Psoas muscle (tissue), 8 donors: ENCODE measurements around the gene QKI. TPM values are rescaled to one million over a fixed set of nuclear protein-coding genes. Genes with fewer than 3 reads are reported as not detected.
"Not testable (repeated sequence)": the region's sequence is repeated elsewhere in the genome, so short reads cannot be mapped to it uniquely, and the experiment has no call there.

Experiments
- ATAC-seq, 4 donors: fragments of 200-7000 bp; cut with Tn5 transposase; one replicate each; pipeline ENCODE4 v1.9.1; 2020; ENCODE audit warnings: moderate library complexity in 3 of 4, mild to moderate bottlenecking in 2 of 4
- DNase-seq, 2 donors: peaks; one replicate each; pipeline ENCODE4 v3.0.0-alpha.2; 2020
- H3K27ac ChIP-seq: fragments of 200-600 bp; one replicate; pipeline ENCODE4 v1.8.0; 2022
- H3K27me3 ChIP-seq, 3 donors: fragments of 200-600 bp in 1 of 3; one replicate each; pipeline versions ENCODE4 v1.6.1 to v1.8.0; 2013 to 2022; ENCODE audit warnings: low read length in 2 of 3, mild to moderate bottlenecking in 2 of 3, moderate library complexity in 1 of 3; ENCODE audit not compliant: insufficient read depth in 3 of 3
- H3K36me3 ChIP-seq, 2 donors: fragments of 200-600 bp in 1 of 2; one replicate each; pipeline versions ENCODE4 v1.6.1 to v1.8.0; 2013 to 2022; ENCODE audit warnings: low read depth in 1 of 2, mild to moderate bottlenecking in 1 of 2, moderate library complexity in 1 of 2; ENCODE audit not compliant: insufficient read depth in 1 of 2
- H3K4me1 ChIP-seq: fragments of 200-600 bp; one replicate; pipeline ENCODE4 v1.8.0; 2022
- H3K4me3 ChIP-seq: fragments of 200-600 bp; one replicate; pipeline ENCODE4 v1.8.0; 2022; ENCODE audit warnings: mild to moderate bottlenecking
- H3K9me3 ChIP-seq: fragments of 200-600 bp; one replicate; pipeline ENCODE4 v1.8.0; 2022
- CTCF ChIP-seq: fragments of 200-600 bp; IDR thresholded peaks from one replicate; pipeline ENCODE4 v1.8.0; 2022; ENCODE audit warnings: antibody characterized with exemption
- WGBS, 3 donors: extraction: QIAGEN DNeasy Blood & Tissue Kit; methylation state at CpG; one replicate each; pipeline versions ENCODE4 v1.1.6 to v1.1.7; 2013; 5-methylcytosine and 5-hydroxymethylcytosine counted together
- intact Hi-C, 2 donors: fragments of 100-400 bp; cut with DNase I; formaldehyde crosslinking; loops; one replicate each; pipeline versions ENCODE4 v1.11.0 to v1.14.2; 2022
- polyA plus RNA-seq, 3 donors: library from polyadenylated mRNA; stranded (reverse); fragments of 200-250 nt; gene quantifications; one replicate each; pipeline ENCODE4 v1.2.3, GENCODE V29; 2013
- total RNA-seq, 4 donors: library from RNA; stranded (reverse); fragmentation: NEBNext Ultra II Directional in 2 of 4; extraction: Animal tissue kit (Norgen Biotek cat#: 25700) in 2 of 4; gene quantifications; one replicate each; pipeline versions ENCODE4 v1.2.1 to v1.2.4, GENCODE V29; 2021 to 2023
- donor health status: healthy with polysubstance abuse.
- donor health status: DM: no; HTN: no; CAD: no; lungs with moderate emphysema.
- donor health status: Bipolar disorder and iron deficiency.
- donor health status: healthy.
- donor health status: DM: yes; HTN: yes; CAD: no.
- donor health status: DM: no; HTN: no; CAD: no.
- donor health status: DM: no; HTN: no; CAD: no.
- donor health status: DM: yes; HTN: yes; CAD: no.

QKI gene
- total and polyA plus RNA-seq, 7 donors = 62.0 to 421 (median 275) TPM

GRCh38 chr6:163381118-163381756 lies 33.3 kb upstream of the QKI start:
- ATAC-seq = no peak
- Histone ChIP-seq H3K4me3 (no peak overlapping the region), H3K36me3 (no peaks in the 10 kb centered on the region), H3K4me1 (no peaks in the 10 kb centered on the region), H3K27ac (no peak overlapping the region), H3K9me3 (peaks cover 2% of the 10 kb centered on the region), H3K27me3 (no peaks in the 10 kb centered on the region)
- 91 to 96% (median 92%) methylated on average over 8 of the region's 8 CpGs for WGBS, 3 donors
- TF ChIP-seq CTCF = no peak
- intact Hi-C loops = no loop called here
- no peak for DNase-seq

DNA sequence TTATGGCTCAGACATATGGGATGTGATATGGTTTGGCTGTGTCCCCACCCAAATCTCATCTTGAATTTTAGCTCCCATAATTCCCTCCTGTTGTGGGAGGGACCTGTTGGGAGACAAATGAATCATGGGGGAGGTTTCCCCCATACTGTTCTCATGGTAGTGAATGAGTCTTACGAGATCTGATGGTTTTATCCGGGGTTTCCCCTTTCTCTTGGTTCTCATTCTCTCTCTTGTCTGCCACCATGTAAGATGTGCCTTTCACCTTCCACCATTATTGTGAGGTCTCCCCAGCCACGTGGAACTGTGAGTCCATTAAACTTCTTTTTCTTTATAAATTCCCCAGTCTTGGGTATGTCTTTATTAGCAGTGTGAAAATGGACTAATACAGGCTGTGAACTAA lies 31.1 kb upstream of the QKI start:
- H3K4me3 ChIP-seq, H3K27ac ChIP-seq, H3K36me3 ChIP-seq, DNase-seq, H3K4me1 ChIP-seq, ATAC-seq, H3K9me3 ChIP-seq, H3K27me3 ChIP-seq, intact Hi-C loops: not testable (repeated sequence)
- WGBS, 3 donors = 88 to 92% (median 91%) methylated on average over 3 of the region's 3 CpGs

- Histone ChIP-seq H3K4me3 (no peak overlapping the region), H3K9me3 (peaks cover 2% of the 10 kb centered on the region), H3K36me3 (no peaks in the 10 kb centered on the region), H3K27ac (no peak overlapping the region), H3K27me3 (no peaks in the 10 kb centered on the region), H3K4me1 (no peaks in the 10 kb centered on the region)
- no peak for DNase-seq
- WGBS, 3 donors = 63 to 88% (median 65%) methylated on average over 5 of the region's 5 CpGs
- intact Hi-C loops = no loop called here
- TF ChIP-seq CTCF = no peak
- ATAC-seq = peak in 1 of 4 donors; percentile 42
These were observed 30.6 kb upstream of the QKI start for GRCh38 chr6:163383912-163384311.

DNA sequence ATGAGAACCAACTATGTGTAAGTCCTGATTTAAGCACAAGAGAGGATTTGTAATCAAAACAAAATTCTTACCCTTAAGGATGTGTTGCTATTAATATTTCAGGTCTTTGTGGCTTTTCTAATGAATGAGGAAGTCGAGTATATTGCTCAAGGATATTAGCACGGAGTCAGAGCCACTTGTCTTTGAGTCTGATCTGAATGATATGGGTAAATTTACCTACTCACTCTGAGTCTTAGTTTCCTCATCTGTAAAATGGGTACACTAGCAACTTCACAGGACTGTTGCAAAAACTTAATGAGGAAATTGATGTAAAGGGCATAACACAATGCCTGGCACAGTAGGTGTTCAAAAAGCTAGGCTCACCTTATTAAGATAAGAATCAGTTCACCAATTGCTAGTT lies 30.0 kb upstream of the QKI start:
- H3K9me3 ChIP-seq = peaks cover 2% of the 10 kb centered on the region
- TF ChIP-seq CTCF = no peak
- H3K27ac ChIP-seq = no peak overlapping the region
- no peak overlapping the region for H3K4me3 ChIP-seq
- ATAC-seq (no peak), DNase-seq (no peak)
- H3K27me3 ChIP-seq = no peaks in the 10 kb centered on the region
- H3K36me3 ChIP-seq = no peaks in the 10 kb centered on the region
- intact Hi-C loops = no loop called here
- no peaks in the 10 kb centered on the region for H3K4me1 ChIP-seq
- 81 to 87% (median 82%) methylated on average over 2 of the region's 2 CpGs for WGBS, 3 donors

- H3K9me3 ChIP-seq, H3K27ac ChIP-seq, ATAC-seq, H3K27me3 ChIP-seq, DNase-seq, H3K36me3 ChIP-seq, H3K4me3 ChIP-seq, intact Hi-C loops, H3K4me1 ChIP-seq: not testable (repeated sequence)
- 97 to 98% (median 98%) methylated on average over 13 of the region's 13 CpGs for WGBS, 3 donors
These were observed 29.0 kb upstream of the QKI start for GRCh38 chr6:163385503-163385902.
